ENCODE data around the gene PRKAG2.

- TF ChIP-seq GATA3 (IDR thresholded peaks at IDR 0.05; ENCODE audit: low read depth, low read length) (no peak), GATA2 (IDR thresholded peaks at IDR 0.05; ENCODE audit: low read depth, low read length) (no peak)
Observed at GRCh38 chr7:151714201-151714600, 162.7 kb downstream of the PRKAG2 start.

Data from SH-SY5Y (cell line).